Activated T-cell treated with anti-CD3 and anti-CD28 coated beads, Interleukin-2, amount 50 U/mL, for 72 hours (primary cell): Measurements from ENCODE around the gene SMAGP. TPM values are rescaled to one million over a fixed set of nuclear protein-coding genes. Genes with fewer than 3 reads are reported as not detected.

Source experiments
- total RNA-seq, 2 donors: library from RNA; stranded (reverse); gene quantifications; one replicate each; pipeline ENCODE4 v1.2.3, GENCODE V29; 2022

Gene SMAGP
- total RNA-seq, 2 donors from 2014 or later = 0.86 to 2.1 TPM

Other genes with a start within 250 kb of the SMAGP start
- 10 to 100 TPM; 44.8 to 54.5 TPM for gene SLC11A2, start 244.0 kb downstream of the SMAGP start, total RNA-seq
- gene LETMD1, start 222.1 kb downstream of the SMAGP start, total RNA-seq = 100 to 1,000 TPM; 120 to 129 TPM
- gene CSRNP2, start 186.8 kb downstream of the SMAGP start, total RNA-seq = 10 to 100 TPM; 30.6 to 33.4 TPM
- 10 to 100 TPM; 36.9 to 49.2 TPM for gene TFCP2, start 97.3 kb downstream of the SMAGP start, total RNA-seq
- 10 to 100 TPM; 12.0 to 16.0 TPM for gene POU6F1, start 52.4 kb downstream of the SMAGP start, total RNA-seq
- 100 to 1,000 TPM; 114 TPM for gene DAZAP2, start 31.6 kb downstream of the SMAGP start, total RNA-seq
- gene BIN2, start 53.8 kb upstream of the SMAGP start, total RNA-seq = 100 to 1,000 TPM; 102 to 104 TPM
- under 1 TPM in 1 of 2 donors, not detected in 1; 0.26 TPM for gene CELA1, start 76.3 kb upstream of the SMAGP start, total RNA-seq
- gene GALNT6, start 121.0 kb upstream of the SMAGP start, total RNA-seq = 10 to 100 TPM; 12.6 to 13.0 TPM
- 1 to 10 TPM; 1.9 to 4.6 TPM for gene SLC4A8, start 154.4 kb upstream of the SMAGP start, total RNA-seq